KG1 (cell line): ENCODE data around the gene CCDC107.

ENCODE experiments used
- DNase-seq: peaks from one replicate; lab custom pipeline; 2025; lab: John Stamatoyannopoulos, UW

The CCDC107 gene

DNA sequence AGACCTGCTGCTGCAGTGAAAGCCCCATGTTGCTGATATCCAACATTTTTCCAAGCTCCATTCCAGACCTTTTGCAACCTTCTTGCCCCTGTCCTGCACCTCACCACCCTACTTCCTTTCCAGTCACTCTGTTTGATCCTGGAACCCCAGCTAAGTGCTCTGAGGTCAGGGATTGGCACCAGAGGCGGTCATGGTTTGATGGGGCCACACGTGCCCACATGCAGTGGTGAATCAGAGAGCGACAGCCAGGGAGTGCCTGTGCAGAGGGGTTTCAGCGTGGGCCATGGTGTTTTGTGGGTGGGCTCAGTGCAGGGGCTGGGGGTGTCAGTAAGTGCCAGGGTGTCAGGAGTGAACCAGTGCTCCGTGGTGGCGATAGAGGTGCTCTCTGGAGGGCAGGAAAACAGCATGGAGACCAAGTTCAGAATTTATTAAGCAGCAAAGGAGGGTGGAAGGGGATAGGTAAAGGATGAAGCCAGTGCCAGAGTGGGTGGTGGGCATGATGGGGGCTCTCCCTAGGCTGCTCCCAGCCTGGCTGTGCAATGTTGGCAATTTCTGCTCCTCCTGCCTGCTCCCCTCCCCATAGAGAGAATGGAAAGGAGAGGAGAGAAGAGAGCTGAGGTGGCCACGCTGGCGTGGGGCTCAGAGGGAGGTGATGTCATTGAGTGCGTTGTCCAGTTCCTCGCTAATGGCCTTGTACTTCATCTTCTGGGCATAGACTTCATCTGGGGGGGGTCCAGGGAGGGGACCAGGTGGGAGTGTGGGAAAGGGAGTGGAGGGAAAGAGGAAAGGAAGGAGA lies 24.6 kb downstream of the CCDC107 start:
- no peak for DNase-seq

DNA sequence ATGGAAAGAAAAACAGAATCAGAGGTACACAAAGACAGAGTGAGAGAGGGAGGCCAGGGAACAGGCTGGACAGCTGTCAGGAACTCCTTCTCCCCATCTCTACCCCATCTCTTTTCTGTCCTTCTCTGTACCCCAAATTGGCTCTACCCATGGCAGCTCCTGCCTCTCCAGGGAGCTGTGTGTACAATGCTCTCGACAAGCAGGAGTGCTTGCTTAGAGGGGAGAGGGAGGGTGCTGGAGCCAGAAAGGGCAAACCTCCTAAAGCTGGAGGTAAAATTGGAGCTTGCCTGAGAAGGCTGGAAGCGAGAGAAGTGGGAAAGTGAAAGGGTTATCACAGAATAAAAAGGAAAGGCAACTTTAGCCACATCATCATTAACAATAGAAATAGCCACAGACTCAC lies 25.2 kb downstream of the CCDC107 start:
- DNase-seq, result no peak

DNA sequence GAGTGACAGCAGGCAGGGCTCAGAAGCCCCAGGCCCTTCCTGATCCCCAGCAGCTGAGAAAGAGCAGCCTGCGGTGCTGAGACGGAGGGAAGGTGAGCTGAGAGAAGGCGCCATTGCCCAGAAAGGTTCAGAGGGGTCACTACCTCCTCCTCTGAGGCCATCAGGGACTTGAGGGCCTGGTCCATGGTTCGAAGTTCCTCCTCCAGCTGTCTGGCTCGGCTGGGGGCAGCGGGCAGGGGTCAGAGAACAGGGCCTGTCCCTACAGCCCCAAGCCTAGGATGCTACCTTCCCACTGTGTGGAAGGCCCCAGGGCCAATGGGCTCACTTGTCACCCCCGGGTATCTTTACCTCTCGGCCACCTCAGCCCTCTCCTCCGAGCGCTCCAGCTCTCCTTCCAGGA lies 26.8 kb downstream of the CCDC107 start:
- no peak for DNase-seq

DNA sequence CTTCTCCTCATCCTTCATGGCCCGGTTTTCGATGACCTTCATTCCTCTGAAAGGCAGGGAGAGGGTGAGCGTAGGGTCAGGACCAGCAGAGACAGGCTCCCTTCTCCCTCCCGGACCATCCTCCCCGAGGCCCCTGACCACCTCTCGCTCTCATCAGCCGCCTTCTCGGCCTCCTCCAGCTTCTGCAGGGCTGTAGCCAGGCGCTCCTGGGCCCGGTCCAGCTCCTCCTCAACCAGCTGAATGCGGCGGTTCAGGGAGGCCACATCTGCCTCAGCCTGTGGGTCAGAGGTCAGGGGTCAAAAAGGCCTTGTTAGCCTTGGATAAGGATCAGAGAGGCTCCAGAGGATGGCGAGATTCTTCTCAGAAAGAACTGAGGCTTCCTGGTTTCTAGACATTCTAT lies 27.4 kb downstream of the CCDC107 start:
- no peak for DNase-seq

DNA sequence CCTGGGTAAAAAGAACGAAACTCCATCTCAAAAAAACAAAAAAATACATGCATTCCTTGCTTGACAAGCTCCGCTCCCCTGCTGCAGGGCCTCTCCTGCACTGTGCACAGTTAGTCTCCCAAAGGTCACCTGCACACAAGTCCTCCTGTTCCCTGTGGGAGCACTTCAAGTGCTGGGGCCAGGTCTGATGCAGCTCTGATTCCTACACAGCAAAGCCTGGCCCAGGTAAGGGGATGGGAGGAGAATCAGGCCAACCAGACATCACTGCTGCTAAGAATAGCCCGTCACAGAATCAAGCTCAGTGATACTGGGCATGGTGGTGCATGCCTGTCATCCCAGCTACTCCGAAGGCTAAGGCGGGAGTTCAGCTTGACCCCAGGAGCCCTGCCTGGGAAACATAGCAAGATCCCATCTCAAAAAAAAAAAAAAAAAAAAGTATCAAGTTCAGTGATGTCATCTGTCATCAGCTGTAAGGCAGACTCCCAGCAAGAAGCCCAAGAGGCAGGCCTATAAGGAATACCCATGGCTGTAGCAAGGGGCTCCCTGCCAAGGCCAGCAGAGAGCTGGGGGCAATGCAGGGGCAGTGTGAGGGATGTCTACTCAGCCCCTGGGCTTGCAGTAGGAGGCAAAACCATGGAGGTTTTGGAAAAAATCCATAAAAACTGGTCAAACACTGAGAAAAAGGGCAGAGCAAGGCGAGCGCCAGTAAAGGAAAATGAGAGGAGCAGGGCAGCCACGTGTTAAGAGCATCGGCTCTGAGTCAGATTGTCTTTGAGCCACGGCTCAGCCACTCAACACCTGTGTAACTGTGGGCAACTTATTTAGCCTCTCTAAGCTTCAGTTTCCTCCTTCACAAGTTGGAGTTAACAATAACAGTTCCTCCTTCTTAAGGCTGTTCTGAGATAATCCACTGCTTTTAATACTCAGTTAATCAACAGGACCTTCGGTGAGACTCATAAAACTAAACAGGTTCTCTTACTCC lies 28.4 kb downstream of the CCDC107 start:
- DNase-seq, result no peak

DNA sequence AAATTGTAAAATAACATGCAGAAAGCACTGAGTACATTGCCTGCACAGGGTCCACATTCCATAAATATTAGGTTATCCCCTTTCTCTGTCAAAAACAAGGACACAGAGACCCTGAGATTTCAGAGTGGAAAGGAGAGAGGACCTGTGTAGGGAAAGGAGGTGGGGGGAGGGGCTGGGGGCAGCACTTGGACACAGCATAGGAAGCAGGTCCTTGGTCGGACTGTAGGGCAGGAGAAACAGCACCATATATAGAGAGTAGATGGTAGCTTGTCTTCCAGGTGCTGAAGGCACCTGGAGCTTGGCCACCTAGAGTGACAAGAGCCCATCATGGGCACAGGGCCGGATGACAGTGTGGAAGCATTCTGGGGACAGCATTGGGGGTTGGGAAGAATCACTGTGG lies 29.2 kb downstream of the CCDC107 start:
- DNase-seq, result no peak

DNA sequence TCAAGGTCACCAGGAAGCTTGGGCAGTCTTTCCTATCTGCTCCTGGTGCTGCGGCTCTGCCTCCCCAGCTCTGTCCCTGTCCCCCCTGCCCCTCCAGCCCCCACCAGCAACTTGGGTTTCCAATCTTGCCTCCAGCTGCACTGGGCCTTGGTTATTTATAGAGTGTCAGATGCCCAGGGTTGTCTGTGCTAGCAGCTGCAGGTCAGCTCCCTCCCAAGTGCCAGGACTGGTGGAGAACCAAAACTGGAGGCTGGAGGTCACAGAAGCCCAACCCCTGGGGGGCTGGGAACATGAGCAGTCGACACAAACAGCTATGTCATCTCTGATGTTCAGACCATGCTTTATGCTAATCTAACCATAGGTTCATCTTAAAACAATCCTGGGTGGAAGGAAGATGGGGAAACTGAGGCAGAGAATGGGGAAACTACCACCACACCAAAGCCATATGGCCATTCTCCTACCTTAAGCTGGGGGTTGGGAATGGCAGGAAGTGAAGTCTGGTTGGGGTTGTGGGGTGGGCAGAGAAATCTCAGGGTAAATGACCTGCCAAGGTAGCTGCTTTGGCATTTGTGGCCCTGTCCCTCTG lies 30.0 kb downstream of the CCDC107 start:
- DNase-seq, result no peak

DNA sequence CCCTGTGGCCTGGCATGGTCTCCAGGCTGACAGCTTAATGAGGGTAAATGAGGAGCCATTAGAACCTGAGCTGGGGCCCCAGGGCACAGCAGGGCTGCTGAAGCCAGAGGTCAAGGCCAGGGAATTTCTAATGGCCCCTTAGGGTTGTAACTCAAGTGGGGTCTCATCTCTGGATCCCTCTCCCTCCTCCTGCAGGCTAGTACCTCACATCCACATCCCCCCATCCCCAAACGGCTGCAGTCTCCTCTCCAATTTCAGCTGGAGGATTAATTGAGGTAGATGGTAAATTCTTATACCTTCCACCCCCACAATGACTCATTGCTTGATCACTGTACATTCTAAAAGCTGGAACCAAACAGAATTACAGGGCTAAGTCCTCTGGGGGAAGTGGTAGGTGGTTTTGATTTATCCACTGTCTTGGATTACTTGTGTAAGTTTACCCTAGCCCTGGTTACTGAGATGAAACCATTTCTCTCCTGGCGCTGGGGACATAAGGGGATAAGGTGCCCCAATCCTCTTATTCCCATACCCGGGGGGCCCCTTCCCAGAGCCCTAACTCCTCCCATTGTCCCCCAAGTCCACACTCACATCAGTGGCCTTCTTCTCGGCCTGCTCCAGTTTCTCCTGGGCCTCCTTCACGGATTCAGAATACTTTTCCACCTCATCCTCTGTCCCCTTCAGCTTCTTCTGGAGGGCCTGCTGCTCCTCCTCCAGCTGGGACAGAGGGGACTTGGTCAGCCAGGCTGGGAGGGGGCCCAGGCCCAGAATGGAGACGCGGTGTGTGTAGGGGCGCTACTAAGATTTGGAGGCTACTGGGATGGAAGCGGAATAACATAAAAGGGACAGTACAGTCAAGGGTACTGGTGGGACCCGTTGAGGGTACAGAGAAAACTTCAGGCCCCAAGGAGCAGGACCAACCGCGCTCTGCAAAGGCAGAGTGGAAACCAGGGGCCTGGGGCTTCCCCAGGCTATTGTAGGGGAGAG lies 30.8 kb downstream of the CCDC107 start:
- DNase-seq, result no peak

DNA sequence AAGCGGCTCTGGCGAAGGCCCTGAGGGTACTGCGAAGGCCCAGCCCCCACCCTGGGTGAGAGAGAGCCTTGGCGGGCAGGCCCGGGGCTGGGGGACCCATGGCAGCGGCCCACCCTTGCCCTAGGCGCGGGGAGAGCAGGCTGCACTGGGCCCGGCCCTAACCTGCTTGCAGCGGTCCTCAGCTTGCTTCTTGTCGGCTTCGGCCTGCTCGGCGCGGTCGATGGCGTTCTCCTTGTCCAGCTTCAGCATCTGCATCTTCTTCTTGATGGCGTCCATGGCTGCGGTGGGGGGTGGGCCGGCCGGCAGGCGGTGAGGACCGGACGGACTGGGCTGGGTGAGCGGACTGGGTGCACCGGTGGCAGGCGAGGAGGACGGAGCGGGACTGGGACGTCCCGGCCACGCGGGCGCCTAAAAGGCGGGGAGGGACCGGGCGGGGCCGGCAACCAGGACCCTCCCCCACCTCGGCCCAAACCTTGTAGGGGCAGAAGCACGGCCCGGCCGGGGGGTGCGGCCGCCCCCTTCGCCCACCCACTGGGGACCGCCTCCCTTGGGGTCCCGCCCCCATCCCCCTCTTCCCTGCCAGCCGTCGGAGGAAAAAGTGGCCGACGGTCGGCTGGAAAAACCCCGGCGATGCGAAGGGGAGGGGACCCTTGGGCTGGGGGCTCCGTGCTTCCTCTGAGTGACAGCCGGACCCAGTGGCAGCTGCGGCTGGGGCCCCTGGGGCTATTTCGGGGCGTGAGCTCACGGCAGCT lies 31.6 kb downstream of the CCDC107 start, which contains the start of gene TPM2:
Gene TPM2 (minus strand): TSS at position 384 of the 752 bp plus-strand sequence. CDS start 108 bp downstream, at position 276.
- DNase-seq, result no peak

DNA sequence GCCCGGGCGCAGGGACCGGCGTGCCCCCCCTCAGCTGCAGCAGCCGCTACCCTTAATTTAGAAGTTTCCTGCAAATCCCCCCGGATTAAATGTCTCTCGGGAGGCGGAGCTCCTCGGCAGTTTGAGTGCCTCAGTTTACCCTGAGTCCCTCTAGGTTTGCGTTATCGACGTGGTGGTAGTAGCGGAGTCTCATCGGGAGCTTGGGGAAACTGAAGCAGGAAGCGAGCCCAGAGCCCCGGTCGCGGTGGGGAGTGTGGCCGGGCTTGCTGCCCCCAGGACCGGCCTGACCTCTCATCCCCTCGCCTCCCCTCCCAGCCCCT lies 32.2 kb downstream of the CCDC107 start:
- DNase-seq, result no peak

DNA sequence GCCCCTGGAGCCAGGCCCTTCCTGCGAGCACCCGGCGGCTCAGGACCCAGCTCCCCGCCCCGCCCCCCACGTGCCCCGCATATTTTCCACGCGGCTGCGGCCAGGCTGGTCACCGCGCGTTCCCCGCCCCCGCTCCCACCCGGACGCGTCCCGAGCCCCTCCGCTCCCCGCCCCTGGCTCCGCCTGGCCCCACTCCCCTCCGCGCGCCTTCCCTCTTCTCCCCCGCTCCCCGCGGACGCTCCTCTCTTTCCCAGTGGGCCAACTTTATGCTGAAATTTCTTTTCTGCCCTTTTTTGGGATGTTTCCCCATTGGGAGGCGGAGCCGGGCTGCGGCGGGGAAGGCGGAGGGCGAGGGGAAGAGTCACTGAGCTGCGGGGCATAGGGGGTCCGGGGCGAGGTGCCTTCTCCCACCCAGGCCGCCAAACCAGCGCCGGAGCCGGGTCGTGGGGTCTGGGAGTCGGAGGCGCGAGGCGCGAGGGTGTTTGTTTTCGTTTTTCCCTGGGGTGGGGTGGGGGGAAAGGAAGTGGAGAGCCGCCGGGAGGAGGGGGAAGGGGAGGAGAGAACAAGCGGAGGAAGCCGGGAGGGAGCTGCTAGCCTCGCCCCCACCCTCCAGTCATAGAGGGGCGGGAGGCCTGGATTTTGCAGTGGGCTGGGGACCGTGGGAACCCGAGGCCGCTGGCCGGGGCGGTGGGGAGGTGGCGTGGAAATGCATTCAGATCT lies 32.7 kb downstream of the CCDC107 start:
- DNase-seq, result no peak

DNA sequence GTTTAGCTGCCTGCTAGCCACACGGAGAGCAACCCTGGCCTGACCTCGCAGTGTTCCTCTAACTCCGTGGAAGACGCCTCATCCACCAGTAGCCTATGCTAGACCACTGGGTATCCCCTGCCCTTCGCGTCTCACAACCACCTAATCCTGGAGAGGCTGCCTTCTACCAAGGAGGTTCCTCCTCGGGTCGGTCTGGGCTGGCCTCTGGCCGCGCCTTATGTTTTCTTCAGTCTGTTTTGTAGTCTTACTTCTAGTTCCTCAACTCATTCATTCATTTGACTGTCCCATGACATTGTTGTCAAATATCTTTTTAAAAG lies 33.2 kb downstream of the CCDC107 start:
- no peak for DNase-seq

DNA sequence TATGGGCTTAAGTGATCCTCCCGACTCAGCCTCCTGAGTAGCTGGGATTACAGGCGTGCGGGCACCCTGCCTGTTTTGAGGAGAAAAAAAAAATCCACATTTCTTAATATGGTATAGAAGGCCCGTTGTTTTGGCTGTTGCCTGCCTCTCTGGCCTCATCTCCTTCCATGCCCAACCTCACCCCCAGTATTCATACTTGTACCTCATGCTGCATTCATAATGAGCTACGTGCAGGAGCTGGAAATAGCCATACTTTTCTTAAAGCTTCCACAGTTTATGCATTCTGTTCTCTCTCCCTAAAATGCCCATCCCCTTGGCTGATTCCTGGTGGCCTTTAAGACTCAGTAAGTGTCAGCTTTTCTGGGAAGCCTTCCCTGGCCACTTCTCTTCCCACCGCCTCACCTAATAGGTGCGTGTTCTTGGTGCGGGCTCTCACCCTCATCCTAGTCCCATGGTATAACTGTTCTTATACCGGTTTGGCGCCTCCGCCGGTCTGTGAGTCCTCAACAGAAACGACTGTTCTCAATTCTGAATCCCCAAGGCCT lies 33.7 kb downstream of the CCDC107 start:
- no peak for DNase-seq

DNA sequence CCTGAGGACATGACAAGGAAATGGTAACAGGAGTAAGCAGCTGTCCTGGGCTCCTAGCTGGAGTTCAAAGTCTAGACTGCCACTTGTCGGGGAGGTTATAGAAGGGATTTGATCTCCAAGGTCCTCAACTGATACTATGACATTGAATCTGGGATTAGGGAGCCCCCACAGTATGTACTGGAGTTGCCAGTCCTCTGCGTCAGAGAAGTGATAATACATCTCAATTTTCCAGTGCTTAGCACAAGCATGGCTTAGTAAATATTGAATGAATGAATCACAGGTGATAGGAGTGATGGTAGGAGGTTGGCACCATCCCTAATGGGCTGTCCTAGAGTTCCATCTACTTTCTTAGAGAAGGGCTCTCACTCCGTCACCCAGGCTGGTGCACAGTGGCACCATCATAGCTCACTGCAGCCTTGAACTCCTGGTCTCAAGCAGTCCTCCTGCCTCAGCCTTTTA lies 37.9 kb downstream of the CCDC107 start:
- DNase-seq, result no peak

DNA sequence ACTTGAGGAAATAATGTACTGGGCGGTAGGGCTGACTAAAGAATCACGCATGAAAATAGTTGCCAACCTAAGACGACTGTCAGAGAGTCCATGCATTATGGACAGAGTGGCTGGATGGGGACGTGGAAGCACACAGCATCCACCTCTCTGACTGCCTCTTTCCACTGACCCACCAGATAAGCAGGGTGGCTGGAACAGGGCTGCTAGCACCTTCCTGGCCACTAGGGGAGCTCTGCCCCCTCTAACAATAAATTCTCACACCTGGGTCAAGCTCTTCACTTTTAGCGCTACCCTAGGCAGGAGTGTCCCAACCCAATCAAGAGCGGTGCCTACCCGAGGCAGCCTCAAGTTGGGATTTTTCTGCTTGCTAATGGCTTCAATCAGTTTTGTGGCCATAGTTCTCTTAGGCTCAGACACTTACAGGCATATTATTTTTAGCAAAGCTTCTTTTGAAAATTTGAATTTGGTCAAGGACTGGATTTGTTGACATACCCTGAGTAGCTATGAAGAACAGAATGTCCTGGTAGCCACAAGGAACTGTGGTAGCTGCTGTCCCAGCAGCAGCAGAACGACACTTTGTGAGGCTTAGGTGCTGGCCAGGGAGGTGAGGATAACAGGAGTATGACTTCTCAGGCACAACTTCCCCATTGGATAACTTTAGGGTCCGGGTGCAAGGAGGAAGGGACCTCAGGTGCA lies 38.6 kb downstream of the CCDC107 start:
- peak; percentile 20 for DNase-seq

DNA sequence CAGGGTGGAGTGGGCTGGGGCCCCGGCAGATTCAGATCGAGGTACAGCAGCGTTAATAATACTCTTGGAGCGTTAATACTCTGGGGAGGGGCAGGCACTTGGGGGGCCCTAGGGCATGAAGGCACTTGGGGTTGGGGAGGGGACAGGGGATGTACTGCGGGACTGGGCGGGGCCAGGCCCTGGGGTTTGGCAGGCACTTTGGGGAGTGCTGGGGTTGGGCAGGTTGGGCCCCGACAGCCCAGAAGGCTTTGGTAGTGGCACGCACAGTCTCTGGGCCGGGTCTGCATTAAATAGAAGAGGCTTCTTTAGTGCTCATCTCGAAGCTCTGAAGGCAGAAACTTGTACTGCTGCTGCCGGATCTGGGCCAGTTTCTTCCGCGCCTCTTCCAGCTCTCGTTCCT lies 39.4 kb downstream of the CCDC107 start:
- no peak for DNase-seq

DNA sequence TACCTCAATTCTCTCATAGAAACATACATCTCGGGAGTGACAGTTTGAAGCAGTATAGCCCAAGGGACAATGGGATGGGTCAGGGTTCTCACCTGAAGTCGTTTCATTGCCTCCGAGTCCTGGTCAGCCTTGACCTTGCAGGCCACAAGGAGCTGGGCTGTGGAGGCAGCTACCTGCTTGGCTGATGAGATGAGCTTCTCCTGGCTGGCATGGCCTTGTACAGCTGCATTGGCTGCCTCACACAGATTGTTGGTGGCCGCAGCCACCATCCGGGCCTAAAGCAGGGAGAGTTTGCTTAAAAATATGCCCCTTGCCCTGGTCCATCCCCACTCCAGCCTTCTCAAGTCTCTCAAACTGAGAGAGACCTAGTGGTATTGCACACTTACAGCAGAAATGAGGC lies 40.1 kb downstream of the CCDC107 start:
- no peak for DNase-seq

DNA sequence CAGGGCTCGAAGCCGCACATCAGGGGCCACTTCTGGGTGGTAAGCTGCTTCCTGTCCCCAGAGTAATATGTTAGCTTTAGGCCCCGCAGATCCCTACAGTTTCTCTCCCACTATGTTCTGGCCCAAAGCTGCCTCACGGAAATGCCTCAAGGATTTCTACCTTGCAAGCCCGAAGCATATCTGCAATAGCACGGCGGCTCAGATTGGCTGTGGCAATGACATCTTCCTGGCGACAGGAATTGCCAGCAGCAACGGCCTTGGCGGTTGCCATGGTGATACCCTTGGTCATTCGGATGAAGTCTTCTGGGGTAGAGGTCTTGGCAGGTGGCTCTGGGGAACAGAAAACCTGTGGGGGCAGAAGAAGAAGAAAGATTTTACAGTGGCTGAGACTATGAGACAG lies 41.9 kb downstream of the CCDC107 start:
- no peak for DNase-seq

DNA sequence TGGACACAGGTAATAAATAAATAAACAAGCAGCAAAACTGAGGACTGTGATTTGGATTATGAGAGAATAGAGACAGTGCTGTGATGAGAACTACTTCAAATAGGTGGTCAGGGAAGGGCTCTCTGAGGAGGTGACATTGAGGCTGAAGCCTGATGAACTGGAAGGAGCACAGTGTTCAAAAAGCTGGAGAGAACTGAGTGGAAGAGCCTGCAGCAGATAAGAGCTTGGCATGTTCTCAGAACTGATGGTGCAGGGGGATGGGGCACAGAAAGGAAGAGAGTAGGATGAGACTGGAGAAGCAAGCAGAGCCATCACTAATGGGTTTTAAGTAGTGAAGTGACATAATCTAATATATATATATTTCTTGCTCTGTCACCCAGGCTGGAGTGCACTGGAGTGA lies 42.9 kb downstream of the CCDC107 start:
- DNase-seq, result no peak
